Stimulated activated CD4-positive, alpha-beta T cell treated with anti-CD3 and anti-CD28 coated beads, Interleukin-1b, Interleukin-23, amount 100 ng/mL, for 1 hour (primary cell): ENCODE measurements around the gene ZCCHC24.

Experiments used
- DNase-seq, 2 donors: peaks; one replicate each; pipeline ENCODE4 v3.0.0-alpha.2; 2020; ENCODE audit warnings: low read depth in 2 of 2

Gene ZCCHC24

GRCh38 chr10:79446758-79447084 is 1.3 kb upstream of the ZCCHC24 start:
- no peak for DNase-seq

- DNase-seq = no peak
These were observed 743 bp upstream of the ZCCHC24 start for GRCh38 chr10:79445977-79446757.

- peak in 1 of 2 donors; percentile 18 for DNase-seq
These were observed 965 bp downstream of the ZCCHC24 start for GRCh38 chr10:79444199-79445119.

GRCh38 chr10:79443338-79444198 is 1.9 kb downstream of the ZCCHC24 start:
- DNase-seq = no peak

- DNase-seq = no peak
These were observed 3.0 kb downstream of the ZCCHC24 start for GRCh38 chr10:79442171-79443040.

- no peak for DNase-seq
These were observed 4.0 kb downstream of the ZCCHC24 start for GRCh38 chr10:79441433-79441832.

GRCh38 chr10:79440281-79440680 is 5.1 kb downstream of the ZCCHC24 start:
- no peak for DNase-seq

- DNase-seq = no peak
These were observed 6.7 kb downstream of the ZCCHC24 start for GRCh38 chr10:79438699-79439085.

GRCh38 chr10:79438021-79438698 is 7.3 kb downstream of the ZCCHC24 start:
- DNase-seq = no peak

GRCh38 chr10:79437111-79437814 is 8.2 kb downstream of the ZCCHC24 start:
- DNase-seq = no peak

GRCh38 chr10:79436850-79437103 is 8.6 kb downstream of the ZCCHC24 start:
- DNase-seq = no peak

GRCh38 chr10:79436066-79436849 is 9.2 kb downstream of the ZCCHC24 start:
- no peak for DNase-seq

- DNase-seq = no peak
These were observed 10.0 kb downstream of the ZCCHC24 start for GRCh38 chr10:79435271-79436065.

- no peak for DNase-seq
These were observed 10.6 kb downstream of the ZCCHC24 start for GRCh38 chr10:79434821-79435251.

GRCh38 chr10:79434223-79434687 is 11.2 kb downstream of the ZCCHC24 start:
- DNase-seq = no peak

GRCh38 chr10:79433324-79434222 is 11.9 kb downstream of the ZCCHC24 start:
- DNase-seq = no peak
